MM.1S (cell line): ENCODE measurements around the gene PAEP.

Experiments used
- DNase-seq: peaks from one replicate; pipeline ENCODE4 v3.0.0-alpha.2; 2015
- H2AFZ ChIP-seq: fragments of 300-600 bp; sonication (generic); 2 replicates; pipeline ENCODE4 v1.6.0; 2016; ENCODE audit warnings: antibody characterized with exemption, low read length
- H3F3A ChIP-seq: fragments of 300-600 bp; sonication (generic); 2 replicates; pipeline ENCODE4 v1.6.1; 2016; ENCODE audit warnings: mild to moderate bottlenecking, antibody characterized with exemption, low read length, moderate library complexity, mixed read lengths; ENCODE audit not compliant: insufficient read depth
- H3K27ac ChIP-seq: fragments of 300-600 bp; sonication (generic); 2 replicates; pipeline ENCODE4 v1.5.1; 2016; ENCODE audit warnings: mild to moderate bottlenecking, low read length
- H3K27me3 ChIP-seq: fragments of 300-600 bp; sonication (generic); replicated peaks from 2 replicates; pipeline ENCODE4 v1.6.0; 2016; ENCODE audit warnings: low read length; ENCODE audit not compliant: insufficient read depth
- H3K36me3 ChIP-seq: fragments of 300-600 bp; sonication (generic); replicated peaks from 2 replicates; pipeline ENCODE4 v1.6.1; 2016; ENCODE audit warnings: mild to moderate bottlenecking, low read length, mixed read lengths; ENCODE audit not compliant: insufficient read depth
- H3K4me1 ChIP-seq: fragments of 300-600 bp; sonication (generic); 2 replicates; pipeline ENCODE4 v1.6.1; 2016; ENCODE audit warnings: low read length, mixed read lengths
- H3K4me2 ChIP-seq: fragments of 300-600 bp; sonication (generic); 2 replicates; pipeline ENCODE4 v1.6.0; 2016; ENCODE audit warnings: low read depth, low read length
- H3K4me3 ChIP-seq: fragments of 300-600 bp; sonication (generic); 2 replicates; pipeline ENCODE4 v1.5.1; 2016; ENCODE audit warnings: low read length, mixed read lengths
- H3K79me2 ChIP-seq: fragments of 300-600 bp; sonication (generic); 2 replicates; pipeline ENCODE4 v1.6.1; 2016; ENCODE audit warnings: mixed run types, low read length, mixed read lengths
- H3K9ac ChIP-seq: fragments of 300-600 bp; sonication (generic); 2 replicates; pipeline ENCODE4 v1.6.1; 2016; ENCODE audit warnings: low read length, mixed read lengths
- H3K9me2 ChIP-seq: fragments of 300-600 bp; sonication (generic); replicated peaks from 2 replicates; pipeline ENCODE4 v1.6.1; 2016; ENCODE audit warnings: mild to moderate bottlenecking, low read length, mixed read lengths; ENCODE audit not compliant: insufficient read depth
- H3K9me3 ChIP-seq: fragments of 300-600 bp; sonication (generic); replicated peaks from 2 replicates; pipeline ENCODE4 v1.6.1; 2016; ENCODE audit warnings: mild to moderate bottlenecking, low read length, mixed read lengths; ENCODE audit not compliant: insufficient read depth
- H4K20me1 ChIP-seq: fragments of 300-600 bp; sonication (generic); 2 replicates; pipeline ENCODE4 v1.6.1; 2016; ENCODE audit warnings: mild to moderate bottlenecking, low read length, moderate library complexity, mixed read lengths; ENCODE audit not compliant: insufficient read depth
- EZH2 ChIP-seq: fragments of 300-600 bp; sonication (generic); optimal IDR thresholded peaks from 2 replicates; pipeline ENCODE3; 2017; ENCODE audit warnings: low read depth, mild to moderate bottlenecking, antibody characterized with exemption, low read length, mixed read lengths
- EZH2phosphoT487 ChIP-seq: fragments of 300-600 bp; sonication (generic); IDR thresholded peaks from 2 replicates; pipeline ENCODE4 v1.6.1; 2018; ENCODE audit warnings: antibody characterized with exemption, low read length
- TF ChIP-seq, protein P1 (sequence below): fragments of 300-600 bp; sonication (generic); IDR thresholded peaks from 2 replicates; pipeline ENCODE4 v1.5.1; 2016; ENCODE audit warnings: antibody characterized with exemption, low read length, mixed read lengths

The PAEP gene

DNA sequence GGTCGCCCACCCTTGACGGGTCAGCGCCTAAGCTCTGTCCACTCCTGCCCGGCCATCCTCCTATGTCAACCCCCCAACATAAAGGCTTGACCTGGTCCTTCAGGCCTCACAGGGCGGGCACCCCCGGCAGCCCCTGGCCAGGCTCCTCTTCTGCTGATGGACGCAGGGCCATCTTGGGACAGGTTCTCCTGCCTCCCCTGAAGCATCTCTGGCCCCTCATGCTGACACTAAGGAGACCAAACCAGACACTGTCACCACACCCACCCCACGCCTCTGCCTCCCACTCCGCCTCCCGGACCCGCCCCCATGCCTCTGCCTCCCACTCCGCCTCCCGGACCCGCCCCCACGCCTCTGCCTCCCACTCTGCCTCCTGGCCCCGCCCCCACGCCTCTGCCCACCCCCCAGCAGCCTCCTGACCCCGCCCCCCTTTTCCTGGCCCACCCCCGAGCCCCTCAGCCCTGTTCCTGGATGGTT is 8.8 kb upstream of the PAEP start:
- H3K4me3 ChIP-seq: no peak overlapping the region
- no peaks in the 10 kb centered on the region for H3K79me2 ChIP-seq
- no peak overlapping the region for H2AFZ ChIP-seq
- no peak overlapping the region for H3K27ac ChIP-seq
- no peaks in the 10 kb centered on the region for H3K4me1 ChIP-seq
- H3K9me2 ChIP-seq: no peaks in the 10 kb centered on the region
- no peak for DNase-seq
- no peaks in the 10 kb centered on the region for H3F3A ChIP-seq
- no peaks in the 10 kb centered on the region for H3K9me3 ChIP-seq
- TF ChIP-seq EZH2: no peak
- TF ChIP-seq, protein P1, sequence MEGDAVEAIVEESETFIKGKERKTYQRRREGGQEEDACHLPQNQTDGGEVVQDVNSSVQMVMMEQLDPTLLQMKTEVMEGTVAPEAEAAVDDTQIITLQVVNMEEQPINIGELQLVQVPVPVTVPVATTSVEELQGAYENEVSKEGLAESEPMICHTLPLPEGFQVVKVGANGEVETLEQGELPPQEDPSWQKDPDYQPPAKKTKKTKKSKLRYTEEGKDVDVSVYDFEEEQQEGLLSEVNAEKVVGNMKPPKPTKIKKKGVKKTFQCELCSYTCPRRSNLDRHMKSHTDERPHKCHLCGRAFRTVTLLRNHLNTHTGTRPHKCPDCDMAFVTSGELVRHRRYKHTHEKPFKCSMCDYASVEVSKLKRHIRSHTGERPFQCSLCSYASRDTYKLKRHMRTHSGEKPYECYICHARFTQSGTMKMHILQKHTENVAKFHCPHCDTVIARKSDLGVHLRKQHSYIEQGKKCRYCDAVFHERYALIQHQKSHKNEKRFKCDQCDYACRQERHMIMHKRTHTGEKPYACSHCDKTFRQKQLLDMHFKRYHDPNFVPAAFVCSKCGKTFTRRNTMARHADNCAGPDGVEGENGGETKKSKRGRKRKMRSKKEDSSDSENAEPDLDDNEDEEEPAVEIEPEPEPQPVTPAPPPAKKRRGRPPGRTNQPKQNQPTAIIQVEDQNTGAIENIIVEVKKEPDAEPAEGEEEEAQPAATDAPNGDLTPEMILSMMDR: no peak
- no peak for TF ChIP-seq EZH2phosphoT487
- no peak overlapping the region for H3K9ac ChIP-seq
- peaks cover 33% of the 10 kb centered on the region for H3K27me3 ChIP-seq
- H4K20me1 ChIP-seq: no peaks in the 10 kb centered on the region
- no peak overlapping the region for H3K4me2 ChIP-seq
- H3K36me3 ChIP-seq: no peaks in the 10 kb centered on the region

DNA sequence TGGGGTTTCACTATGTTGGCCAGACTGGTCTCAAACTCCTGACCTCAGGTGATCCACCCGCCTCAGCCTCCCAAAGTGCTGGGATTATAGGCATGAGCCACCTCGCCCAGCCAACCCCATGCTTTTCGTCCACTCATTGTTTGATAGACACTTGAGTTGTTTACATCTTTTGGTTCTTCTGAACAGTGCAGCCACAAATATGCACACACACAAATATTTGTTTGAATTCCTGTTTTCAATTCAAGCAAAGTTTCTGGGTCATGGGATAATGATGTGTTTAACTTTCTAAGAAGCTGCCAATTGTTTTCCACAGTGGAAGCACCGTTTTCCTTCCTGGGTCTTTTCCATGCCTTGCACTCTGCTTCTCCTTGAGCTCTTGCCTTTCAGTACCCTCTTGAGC is 6.8 kb upstream of the PAEP start:
- Histone ChIP-seq H3K36me3 (no peaks in the 10 kb centered on the region), H3K27ac (no peak overlapping the region), H3K9me3 (no peaks in the 10 kb centered on the region), H4K20me1 (no peaks in the 10 kb centered on the region), H3K9me2 (no peaks in the 10 kb centered on the region), H3K27me3 (peaks cover 28% of the 10 kb centered on the region), H3K9ac (no peak overlapping the region), H3K4me3 (no peak overlapping the region), H3K79me2 (no peaks in the 10 kb centered on the region), H2AFZ (no peak overlapping the region), H3K4me1 (no peaks in the 10 kb centered on the region), H3F3A (no peaks in the 10 kb centered on the region), H3K4me2 (no peak overlapping the region)
- TF ChIP-seq, protein P1: no peak
- TF ChIP-seq EZH2phosphoT487: no peak
- no peak for TF ChIP-seq EZH2
- no peak for DNase-seq

DNA sequence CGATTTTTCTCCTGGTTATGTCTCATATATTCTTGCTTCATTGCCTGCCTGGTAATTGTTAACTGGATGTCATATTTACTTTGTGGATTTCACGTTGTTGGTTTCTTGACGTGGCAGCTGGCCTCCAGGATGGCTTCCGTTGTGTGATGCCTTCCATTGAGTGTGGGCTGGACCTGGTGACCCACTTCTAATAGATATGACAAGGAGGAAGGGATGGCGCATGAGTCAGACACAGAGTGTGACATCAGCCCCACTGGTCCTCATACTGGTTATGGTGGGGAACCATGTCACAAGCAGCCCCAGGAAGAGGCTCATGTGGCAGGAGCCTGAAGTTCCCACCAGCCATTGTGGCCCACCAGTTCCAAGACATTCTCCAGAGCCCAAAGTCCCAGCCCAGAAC is 6.4 kb upstream of the PAEP start:
- Histone ChIP-seq H3K4me1 (no peaks in the 10 kb centered on the region), H3K9me3 (no peaks in the 10 kb centered on the region), H3K9ac (no peak overlapping the region), H3K27ac (no peak overlapping the region), H3F3A (no peaks in the 10 kb centered on the region), H3K4me3 (no peak overlapping the region), H3K79me2 (no peaks in the 10 kb centered on the region), H3K36me3 (no peaks in the 10 kb centered on the region), H4K20me1 (no peaks in the 10 kb centered on the region), H3K4me2 (no peak overlapping the region), H3K9me2 (no peaks in the 10 kb centered on the region), H3K27me3 (peaks cover 28% of the 10 kb centered on the region), H2AFZ (no peak overlapping the region)
- DNase-seq: no peak
- TF ChIP-seq EZH2phosphoT487 (no peak), EZH2 (no peak)
- TF ChIP-seq, protein P1: no peak
